IMR-90 (cell line): ENCODE data around the gene RASL10A. TPM values are rescaled to one million over a fixed set of nuclear protein-coding genes. Genes with fewer than 3 reads are reported as not detected.

Experiments used
- ATAC-seq: fragments of 200-7000 bp; cut with Tn5 transposase; 2 replicates; pipeline ENCODE4 v1.9.1; 2020; ENCODE audit warnings: low read depth, mild to moderate bottlenecking, moderate library complexity
- BruUV-seq: library from RNA; stranded (reverse); fragments of 400-500 nt; replicated peaks from 2 replicates; lab custom pipeline; 2021; lab: Mats Ljungman, UMichigan
- CTCF ChIA-PET: fragments of 300-600 bp; formaldehyde crosslinking; extraction: SDS; loops from one replicate; lab custom pipeline; 2021; ENCODE audit warnings: antibody characterized with exemption; lab: Yijun Ruan, JAX
- POLR2A ChIA-PET: fragments of 300-600 bp; sonication (Branson Sonifier 250); formaldehyde crosslinking; loops from one replicate; lab custom pipeline; 2022; ENCODE audit warnings: antibody characterized with exemption; ENCODE audit not compliant: unreplicated experiment; lab: Charles Lee
- DNase-seq: peaks from one replicate; pipeline ENCODE4 v3.0.0; 2013
- H2AFZ ChIP-seq: replicated peaks from 2 replicates; pipeline ENCODE3; 2013; ENCODE audit warnings: low read length, mild to moderate bottlenecking; ENCODE audit not compliant: poor library complexity
- H2AK5ac ChIP-seq: 2 replicates; pipeline ENCODE4 v1.6.1; 2013; ENCODE audit warnings: low read depth, low read length, inconsistent platforms
- H2AK9ac ChIP-seq: replicated peaks from 2 replicates; pipeline ENCODE3; 2013; ENCODE audit warnings: mild to moderate bottlenecking, low read depth, low read length, moderate library complexity; ENCODE audit not compliant: poor library complexity
- H2BK120ac ChIP-seq: 2 replicates; pipeline ENCODE4 v1.6.1; 2013; ENCODE audit warnings: low read depth, low read length, inconsistent platforms
- H2BK15ac ChIP-seq: 3 replicates; pipeline ENCODE4 v1.6.1; 2013; ENCODE audit warnings: low read depth, low read length, inconsistent platforms
- H2BK20ac ChIP-seq: 2 replicates; pipeline ENCODE4 v1.6.1; 2013; ENCODE audit warnings: low read depth, mild to moderate bottlenecking, inconsistent platforms, low read length, moderate library complexity
- H2BK5ac ChIP-seq: 2 replicates; pipeline ENCODE4 v1.6.1; 2013; ENCODE audit warnings: mild to moderate bottlenecking, low read depth, low read length, inconsistent platforms; ENCODE audit not compliant: poor library complexity, severe bottlenecking
- H3K14ac ChIP-seq: replicated peaks from 2 replicates; pipeline ENCODE4 v1.6.1; 2013; ENCODE audit warnings: low read depth, low read length, inconsistent platforms
- H3K18ac ChIP-seq: 2 replicates; pipeline ENCODE4 v1.6.1; 2013; ENCODE audit warnings: low read depth, low read length, control low read depth
- H3K23ac ChIP-seq: 2 replicates; pipeline ENCODE4 v1.6.1; 2013; ENCODE audit warnings: low read depth, low read length, inconsistent platforms
- H3K27ac ChIP-seq: 2 replicates; pipeline ENCODE4 v1.5.1; 2013; ENCODE audit warnings: mild to moderate bottlenecking, control low read depth, low read length; ENCODE audit not compliant: insufficient read depth
- H3K27me3 ChIP-seq: 2 replicates; pipeline ENCODE4 v1.6.1; 2013; ENCODE audit warnings: low read length; ENCODE audit not compliant: control insufficient read depth, insufficient read depth
- H3K36me3 ChIP-seq: 2 replicates; pipeline ENCODE4 v1.6.1; 2013; ENCODE audit warnings: low read length, mixed read lengths; ENCODE audit not compliant: control insufficient read depth, insufficient read depth
- H3K4ac ChIP-seq: 2 replicates; pipeline ENCODE4 v1.6.1; 2013; ENCODE audit warnings: low read depth, low read length, inconsistent platforms
- H3K4me1 ChIP-seq: 2 replicates; pipeline ENCODE4 v1.6.1; 2013; ENCODE audit warnings: low read length, mixed read lengths; ENCODE audit not compliant: control insufficient read depth, insufficient read depth
- H3K4me2 ChIP-seq: 2 replicates; pipeline ENCODE4 v1.6.1; 2013; ENCODE audit warnings: low read depth, mild to moderate bottlenecking, control low read depth, low read length, moderate library complexity
- H3K4me3 ChIP-seq: 2 replicates; pipeline ENCODE4 v1.5.1; 2013; ENCODE audit warnings: low read depth, mild to moderate bottlenecking, control low read depth, low read length, moderate library complexity; ENCODE audit not compliant: insufficient read depth
- H3K56ac ChIP-seq: 2 replicates; pipeline ENCODE4 v1.6.1; 2013; ENCODE audit warnings: low read length, inconsistent platforms; ENCODE audit not compliant: insufficient read depth; ENCODE audit errors: extremely low read depth
- H3K79me1 ChIP-seq, 2 experiments: 2 replicates each; pipeline ENCODE4 v1.6.1; 2013; ENCODE audit warnings: low read length in 2 of 2, inconsistent platforms in 1 of 2, low read depth in 1 of 2
- H3K9ac ChIP-seq: 2 replicates; pipeline ENCODE4 v1.6.1; 2013; ENCODE audit warnings: low read depth, low read length, control low read depth
- H3K9me1 ChIP-seq: 2 replicates; pipeline ENCODE4 v1.6.1; 2013; ENCODE audit warnings: low read length, inconsistent platforms; ENCODE audit not compliant: insufficient read depth
- H3K9me3 ChIP-seq: 2 replicates; pipeline ENCODE4 v1.6.1; 2013; ENCODE audit warnings: low read length; ENCODE audit not compliant: control insufficient read depth, insufficient read depth
- H4K20me1 ChIP-seq: 2 replicates; pipeline ENCODE4 v1.6.1; 2013; ENCODE audit warnings: low read length, inconsistent platforms; ENCODE audit not compliant: insufficient read depth
- H4K5ac ChIP-seq: 2 replicates; pipeline ENCODE4 v1.6.1; 2013; ENCODE audit warnings: mild to moderate bottlenecking, low read depth, low read length, control low read depth
- H4K8ac ChIP-seq, 2 experiments: 2 replicates each; pipeline ENCODE4 v1.6.1; 2013; ENCODE audit warnings: low read depth in 2 of 2, low read length in 2 of 2, control low read depth in 1 of 2, inconsistent platforms in 1 of 2
- H4K91ac ChIP-seq: 2 replicates; pipeline ENCODE4 v1.6.1; 2013; ENCODE audit warnings: low read depth, low read length, inconsistent platforms; ENCODE audit not compliant: insufficient read depth
- BHLHE40 ChIP-seq: fragments of 150-350 bp; IDR thresholded peaks from 2 replicates; pipeline ENCODE4 v1.6.1; 2016; ENCODE audit warnings: mild to moderate bottlenecking, low read depth, low read length
- CEBPB ChIP-seq: IDR thresholded peaks from 2 replicates; pipeline ENCODE4 v1.6.1; 2012; ENCODE audit warnings: low read depth, low read length, improper control_type of control experiment
- CHD1 ChIP-seq: IDR thresholded peaks from 2 replicates; pipeline ENCODE4 v1.6.1; 2012; ENCODE audit warnings: low read depth, low read length, improper control_type of control experiment
- ELK1 ChIP-seq: fragments of 150-350 bp; IDR thresholded peaks from 2 replicates; pipeline ENCODE4 v1.6.1; 2016; ENCODE audit warnings: low read depth, mild to moderate bottlenecking, low read length, moderate library complexity, borderline replicate concordance
- FOS ChIP-seq: fragments of 150-350 bp; IDR thresholded peaks from 2 replicates; pipeline ENCODE4 v1.6.1; 2016; ENCODE audit warnings: low read depth, low read length
- MAFK ChIP-seq: IDR thresholded peaks from 2 replicates; pipeline ENCODE4 v1.6.1; 2012; ENCODE audit warnings: low read depth, low read length, improper control_type of control experiment
- MAZ ChIP-seq: IDR thresholded peaks from 2 replicates; pipeline ENCODE4 v1.6.1; 2012; ENCODE audit warnings: low read depth, mild to moderate bottlenecking, low read length, improper control_type of control experiment, moderate library complexity, borderline replicate concordance
- MXI1 ChIP-seq: IDR thresholded peaks from 2 replicates; pipeline ENCODE4 v1.6.1; 2012; ENCODE audit warnings: low read depth, mild to moderate bottlenecking, low read length, moderate library complexity, borderline replicate concordance
- NFE2L2 ChIP-seq: fragments of 150-350 bp; IDR thresholded peaks from 2 replicates; pipeline ENCODE4 v1.6.1; 2016; ENCODE audit warnings: low read depth, mild to moderate bottlenecking, low read length
- POLR2A ChIP-seq: IDR thresholded peaks from 2 replicates; pipeline ENCODE4 v1.6.1; 2012; ENCODE audit warnings: mild to moderate bottlenecking, low read depth, low read length
- RAD21 ChIP-seq: IDR thresholded peaks from 2 replicates; pipeline ENCODE4 v1.6.1; 2012; ENCODE audit warnings: low read length, improper control_type of control experiment
- RCOR1 ChIP-seq: IDR thresholded peaks from 2 replicates; pipeline ENCODE4 v1.6.1; 2012; ENCODE audit warnings: mild to moderate bottlenecking, low read length, improper control_type of control experiment; ENCODE audit not compliant: insufficient replicate concordance
- RFX5 ChIP-seq: IDR thresholded peaks from 2 replicates; pipeline ENCODE4 v1.8.0; 2012; ENCODE audit warnings: low read depth, mild to moderate bottlenecking, low read length, moderate library complexity
- WGBS, 2 experiments: methylation state at CpG; one replicate each; pipeline versions ENCODE4 v1.1.5 to v1.1.7; 2013; ENCODE audit warnings: missing lambda C conversion rate in 2 of 2; ENCODE audit not compliant: insufficient read length in 1 of 2; ENCODE audit errors: extremely low coverage in 2 of 2; 5-methylcytosine and 5-hydroxymethylcytosine counted together
- dilution Hi-C: fragments of 300-500 bp; cut with HindIII; formaldehyde crosslinking; loops from one replicate; pipeline ENCODE4 v1.14.3; 2018; ENCODE audit warnings: low sequenced_read_pairs; ENCODE audit not compliant: unreplicated experiment
- in situ Hi-C: fragments of 300-500 bp; cut with MboI; formaldehyde crosslinking; loops from 3 replicates; pipeline ENCODE4 v1.14.3; 2019; ENCODE audit warnings: low sequenced_read_pairs, inconsistent platforms, mixed read lengths
- intact Hi-C: fragments of 100-400 bp; cut with micrococcal nuclease; formaldehyde crosslinking; loops from 2 replicates; pipeline ENCODE4 v1.10.0; 2022
- polyA plus RNA-seq, 3 experiments: library from polyadenylated mRNA; depleted of rRNA; stranded (reverse); fragments of >200 nt; gene quantifications; 2 replicates each; pipeline ENCODE4 v1.2.3, GENCODE V29; 2012; ENCODE audit warnings: low replicate concordance in 1 of 3
- total RNA-seq: library from RNA; depleted of rRNA; stranded (reverse); fragments of >200 nt; gene quantifications from 2 replicates; pipeline ENCODE4 v1.2.3, GENCODE V29; 2012
- TF ChIP-seq, protein P1 (sequence below): conservative IDR thresholded peaks from 2 replicates; pipeline ENCODE4 v1.5.1; 2012; ENCODE audit warnings: mild to moderate bottlenecking, low read depth, low read length, improper control_type of control experiment

The RASL10A gene
- total and polyA plus RNA-seq, 2 of the 4 experiments (the other 2 are of a cell fraction): 0.26 TPM; not detected in 1

DNA sequence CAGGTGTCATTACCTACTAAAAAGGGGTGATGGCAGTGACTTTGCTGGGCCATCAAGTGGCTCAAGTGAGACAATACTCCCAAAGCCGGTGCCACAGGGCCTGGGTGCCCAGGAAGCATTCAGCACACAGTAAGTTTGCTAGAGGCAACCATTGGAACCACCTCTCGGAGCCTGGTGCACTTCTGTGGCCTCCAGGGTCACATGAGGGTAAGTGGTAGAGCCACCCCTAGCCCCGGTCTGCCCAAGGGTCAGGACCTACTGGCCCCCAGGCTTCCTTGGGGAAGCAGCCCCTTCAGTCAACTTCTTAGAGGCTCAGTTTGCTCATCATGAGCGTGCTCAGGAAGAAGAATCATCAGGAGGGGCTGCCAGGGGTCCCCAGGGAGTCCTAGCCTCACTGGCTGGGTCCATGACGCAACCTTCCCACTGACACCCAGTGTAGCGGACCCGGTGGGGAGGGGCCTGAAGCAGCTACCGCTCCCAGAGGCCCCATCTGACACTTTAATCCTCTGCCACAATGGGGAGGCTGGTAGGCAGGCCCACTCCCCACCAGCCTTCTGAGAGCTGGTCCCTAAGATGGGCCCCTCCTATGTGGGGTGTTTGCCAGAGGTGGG is 17.5 kb upstream of the RASL10A start:
- H2BK15ac ChIP-seq: no peak overlapping the region
- dilution Hi-C loops (no loop called here), in situ Hi-C loops (no loop called here), intact Hi-C loops (no loop called here)
- no peak overlapping the region for H2BK120ac ChIP-seq
- H2BK5ac ChIP-seq: no peak overlapping the region
- WGBS, 2 experiments: 91% methylated on average over 7 of the region's 8 CpGs; no CpG with 5 or more reads in 1 of the 2 experiments
- H4K5ac ChIP-seq: no peak overlapping the region
- H3K18ac ChIP-seq: no peak overlapping the region
- ChIA-PET POLR2A (no interaction called here), CTCF (no interaction called here)
- H2BK20ac ChIP-seq: no peak overlapping the region
- H2AFZ ChIP-seq: no peak overlapping the region
- TF ChIP-seq CEBPB (no peak), BHLHE40 (no peak), RAD21 (no peak), FOS (no peak), MXI1 (no peak), MAFK (no peak), RCOR1 (no peak), NFE2L2 (no peak), MAZ (no peak), RFX5 (no peak), CHD1 (no peak), ELK1 (no peak), POLR2A (no peak)
- TF ChIP-seq, protein P1, sequence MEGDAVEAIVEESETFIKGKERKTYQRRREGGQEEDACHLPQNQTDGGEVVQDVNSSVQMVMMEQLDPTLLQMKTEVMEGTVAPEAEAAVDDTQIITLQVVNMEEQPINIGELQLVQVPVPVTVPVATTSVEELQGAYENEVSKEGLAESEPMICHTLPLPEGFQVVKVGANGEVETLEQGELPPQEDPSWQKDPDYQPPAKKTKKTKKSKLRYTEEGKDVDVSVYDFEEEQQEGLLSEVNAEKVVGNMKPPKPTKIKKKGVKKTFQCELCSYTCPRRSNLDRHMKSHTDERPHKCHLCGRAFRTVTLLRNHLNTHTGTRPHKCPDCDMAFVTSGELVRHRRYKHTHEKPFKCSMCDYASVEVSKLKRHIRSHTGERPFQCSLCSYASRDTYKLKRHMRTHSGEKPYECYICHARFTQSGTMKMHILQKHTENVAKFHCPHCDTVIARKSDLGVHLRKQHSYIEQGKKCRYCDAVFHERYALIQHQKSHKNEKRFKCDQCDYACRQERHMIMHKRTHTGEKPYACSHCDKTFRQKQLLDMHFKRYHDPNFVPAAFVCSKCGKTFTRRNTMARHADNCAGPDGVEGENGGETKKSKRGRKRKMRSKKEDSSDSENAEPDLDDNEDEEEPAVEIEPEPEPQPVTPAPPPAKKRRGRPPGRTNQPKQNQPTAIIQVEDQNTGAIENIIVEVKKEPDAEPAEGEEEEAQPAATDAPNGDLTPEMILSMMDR: no peak
- no peaks in the 10 kb centered on the region for H3K27me3 ChIP-seq
- no peak overlapping the region for H3K9ac ChIP-seq
- H3K14ac ChIP-seq: no peak overlapping the region
- H3K79me1 ChIP-seq: peaks cover 0 to 3% of the 10 kb centered on the region in 2 experiments; a peak in 1 of 4 replicates
- no TSS peak for BruUV-seq
- DNase-seq (no peak), ATAC-seq (no peak)
- H3K36me3 ChIP-seq: peaks cover 45% of the 10 kb centered on the region
- no peak overlapping the region for H3K27ac ChIP-seq
- no peak overlapping the region for H4K8ac ChIP-seq
- H3K4me2 ChIP-seq: no peak overlapping the region
- H3K23ac ChIP-seq: no peak overlapping the region
- no peak overlapping the region for H4K91ac ChIP-seq
- H2AK5ac ChIP-seq: no peak overlapping the region
- H3K9me3 ChIP-seq: no peaks in the 10 kb centered on the region
- peaks cover 9% of the 10 kb centered on the region for H3K4me1 ChIP-seq
- H3K4ac ChIP-seq: no peak overlapping the region
- H3K4me3 ChIP-seq: no peak overlapping the region
- no peak overlapping the region for H3K56ac ChIP-seq
- peaks cover 5% of the 10 kb centered on the region; the same call in 1 of the 2 replicates for H3K9me1 ChIP-seq
- H2AK9ac ChIP-seq: no peak overlapping the region
- H4K20me1 ChIP-seq: no peaks in the 10 kb centered on the region; the same call in none of the 2 replicates
